OCI-LY1 (cell line): ENCODE results near the gene ABCB4.

ENCODE experiments used
- H2AFZ ChIP-seq: fragments of 200-600 bp; sonication (generic), shearing (Covaris generic); 2 replicates; pipeline ENCODE4 v1.6.0; 2014; ENCODE audit warnings: antibody characterized with exemption, mild to moderate bottlenecking, low read length
- H3F3A ChIP-seq: fragments of 200-600 bp; sonication (generic), shearing (Covaris generic); 2 replicates; pipeline ENCODE4 v1.6.0; 2014; ENCODE audit warnings: mild to moderate bottlenecking, antibody characterized with exemption, low read length, moderate library complexity; ENCODE audit not compliant: insufficient read depth
- H3K27ac ChIP-seq: fragments of 200-600 bp; sonication (generic); 2 replicates; pipeline ENCODE4 v1.5.1; 2014; ENCODE audit warnings: low read length, mixed run types, mild to moderate bottlenecking, low read depth; ENCODE audit not compliant: poor library complexity, severe bottlenecking
- H3K27me3 ChIP-seq: fragments of 200-600 bp; sonication (generic); 2 replicates; pipeline ENCODE4 v1.6.0; 2014; ENCODE audit warnings: antibody characterized with exemption, mild to moderate bottlenecking, low read length, moderate library complexity; ENCODE audit not compliant: insufficient read depth
- H3K36me3 ChIP-seq: fragments of 200-600 bp; sonication (generic); 2 replicates; pipeline ENCODE4 v1.6.1; 2014; ENCODE audit warnings: mild to moderate bottlenecking, antibody characterized with exemption, low read length, moderate library complexity, mixed read lengths; ENCODE audit not compliant: insufficient read depth
- H3K4me1 ChIP-seq: fragments of 200-600 bp; sonication (generic); 2 replicates; pipeline ENCODE4 v1.5.1; 2014; ENCODE audit warnings: mild to moderate bottlenecking, low read length, moderate library complexity; ENCODE audit not compliant: insufficient read depth, severe bottlenecking
- H3K4me2 ChIP-seq: fragments of 200-600 bp; sonication (generic), shearing (Covaris generic); 2 replicates; pipeline ENCODE4 v1.6.1; 2014; ENCODE audit warnings: low read length
- H3K4me3 ChIP-seq: fragments of 200-600 bp; sonication (generic); 2 replicates; pipeline ENCODE4 v1.5.1; 2014; ENCODE audit warnings: low read length, low read depth, mild to moderate bottlenecking, mixed read lengths; ENCODE audit not compliant: poor library complexity, severe bottlenecking
- H3K79me2 ChIP-seq: fragments of 200-600 bp; shearing (Covaris generic); 2 replicates; pipeline ENCODE4 v1.6.1; 2016; ENCODE audit warnings: mixed run types, low read length, mixed read lengths; ENCODE audit not compliant: insufficient read depth
- H3K9ac ChIP-seq: fragments of 200-600 bp; sonication (generic), shearing (Covaris generic); 2 replicates; pipeline ENCODE4 v1.6.1; 2014; ENCODE audit warnings: mild to moderate bottlenecking, low read length, mixed read lengths
- H3K9me2 ChIP-seq: fragments of 200-600 bp; sonication (generic), shearing (Covaris generic); 2 replicates; pipeline ENCODE4 v1.6.1; 2014; ENCODE audit warnings: low read depth, mild to moderate bottlenecking, low read length, mixed read lengths
- H3K9me3 ChIP-seq: fragments of 200-600 bp; shearing (Covaris generic); 2 replicates; pipeline ENCODE4 v1.6.1; 2014; ENCODE audit warnings: low read length, mixed read lengths
- H4K20me1 ChIP-seq: fragments of 200-600 bp; sonication (generic), shearing (Covaris generic); 2 replicates; pipeline ENCODE4 v1.6.0; 2016; ENCODE audit warnings: mild to moderate bottlenecking, low read length; ENCODE audit not compliant: insufficient read depth
- EZH2 ChIP-seq: fragments of 200-600 bp; sonication (generic), shearing (Covaris generic); IDR thresholded peaks from 2 replicates; pipeline ENCODE4 v1.8.0; 2017; ENCODE audit warnings: borderline replicate concordance, mixed run types, mild to moderate bottlenecking, antibody characterized with exemption, low read length, moderate library complexity, mixed read lengths
- TF ChIP-seq, protein P1 (sequence below): fragments of 200-600 bp; sonication (generic), shearing (Covaris generic); IDR thresholded peaks from 2 replicates; pipeline ENCODE4 v1.5.1; 2017; ENCODE audit warnings: mild to moderate bottlenecking, antibody characterized with exemption, low read length, moderate library complexity, mixed read lengths

Gene ABCB4

DNA sequence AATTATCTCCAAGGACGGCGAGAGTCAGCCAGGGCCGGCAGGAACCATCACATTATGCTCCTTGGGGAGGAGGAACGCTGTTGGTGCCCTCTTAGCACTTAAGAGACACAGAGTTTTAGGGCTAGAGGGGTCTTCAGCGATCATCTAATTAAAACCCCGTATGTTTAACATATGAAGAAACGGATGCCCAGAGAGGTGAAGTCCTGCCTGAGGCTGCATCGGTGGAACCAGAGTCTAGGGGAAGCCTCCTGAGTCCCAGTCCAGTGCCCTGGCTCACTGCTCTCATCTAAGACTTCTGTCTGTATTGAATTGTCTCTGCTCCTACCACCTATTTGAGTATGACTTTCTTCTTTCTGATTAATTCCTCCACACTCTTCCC lies 688 bp upstream of the ABCB4 start:
- peak overlapping the region; percentile 77 for H3K4me2 ChIP-seq
- no peaks in the 10 kb centered on the region for H4K20me1 ChIP-seq
- no peaks in the 10 kb centered on the region; the same call in 1 of the 2 replicates for H3F3A ChIP-seq
- no peaks in the 10 kb centered on the region for H3K36me3 ChIP-seq
- TF ChIP-seq, protein P1, sequence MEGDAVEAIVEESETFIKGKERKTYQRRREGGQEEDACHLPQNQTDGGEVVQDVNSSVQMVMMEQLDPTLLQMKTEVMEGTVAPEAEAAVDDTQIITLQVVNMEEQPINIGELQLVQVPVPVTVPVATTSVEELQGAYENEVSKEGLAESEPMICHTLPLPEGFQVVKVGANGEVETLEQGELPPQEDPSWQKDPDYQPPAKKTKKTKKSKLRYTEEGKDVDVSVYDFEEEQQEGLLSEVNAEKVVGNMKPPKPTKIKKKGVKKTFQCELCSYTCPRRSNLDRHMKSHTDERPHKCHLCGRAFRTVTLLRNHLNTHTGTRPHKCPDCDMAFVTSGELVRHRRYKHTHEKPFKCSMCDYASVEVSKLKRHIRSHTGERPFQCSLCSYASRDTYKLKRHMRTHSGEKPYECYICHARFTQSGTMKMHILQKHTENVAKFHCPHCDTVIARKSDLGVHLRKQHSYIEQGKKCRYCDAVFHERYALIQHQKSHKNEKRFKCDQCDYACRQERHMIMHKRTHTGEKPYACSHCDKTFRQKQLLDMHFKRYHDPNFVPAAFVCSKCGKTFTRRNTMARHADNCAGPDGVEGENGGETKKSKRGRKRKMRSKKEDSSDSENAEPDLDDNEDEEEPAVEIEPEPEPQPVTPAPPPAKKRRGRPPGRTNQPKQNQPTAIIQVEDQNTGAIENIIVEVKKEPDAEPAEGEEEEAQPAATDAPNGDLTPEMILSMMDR = no peak
- TF ChIP-seq EZH2 = no peak
- H3K27me3 ChIP-seq = no peaks in the 10 kb centered on the region
- H3K27ac ChIP-seq = peak overlapping the region; percentile 63
- no peaks in the 10 kb centered on the region for H3K9me2 ChIP-seq
- H3K9me3 ChIP-seq = no peaks in the 10 kb centered on the region
- peak overlapping the region; percentile 76 for H3K4me3 ChIP-seq
- peaks cover 41% of the 10 kb centered on the region for H3K4me1 ChIP-seq
- peak overlapping the region; percentile 95 for H2AFZ ChIP-seq
- no peaks in the 10 kb centered on the region for H3K79me2 ChIP-seq
- H3K9ac ChIP-seq = peak overlapping the region; percentile 85

DNA sequence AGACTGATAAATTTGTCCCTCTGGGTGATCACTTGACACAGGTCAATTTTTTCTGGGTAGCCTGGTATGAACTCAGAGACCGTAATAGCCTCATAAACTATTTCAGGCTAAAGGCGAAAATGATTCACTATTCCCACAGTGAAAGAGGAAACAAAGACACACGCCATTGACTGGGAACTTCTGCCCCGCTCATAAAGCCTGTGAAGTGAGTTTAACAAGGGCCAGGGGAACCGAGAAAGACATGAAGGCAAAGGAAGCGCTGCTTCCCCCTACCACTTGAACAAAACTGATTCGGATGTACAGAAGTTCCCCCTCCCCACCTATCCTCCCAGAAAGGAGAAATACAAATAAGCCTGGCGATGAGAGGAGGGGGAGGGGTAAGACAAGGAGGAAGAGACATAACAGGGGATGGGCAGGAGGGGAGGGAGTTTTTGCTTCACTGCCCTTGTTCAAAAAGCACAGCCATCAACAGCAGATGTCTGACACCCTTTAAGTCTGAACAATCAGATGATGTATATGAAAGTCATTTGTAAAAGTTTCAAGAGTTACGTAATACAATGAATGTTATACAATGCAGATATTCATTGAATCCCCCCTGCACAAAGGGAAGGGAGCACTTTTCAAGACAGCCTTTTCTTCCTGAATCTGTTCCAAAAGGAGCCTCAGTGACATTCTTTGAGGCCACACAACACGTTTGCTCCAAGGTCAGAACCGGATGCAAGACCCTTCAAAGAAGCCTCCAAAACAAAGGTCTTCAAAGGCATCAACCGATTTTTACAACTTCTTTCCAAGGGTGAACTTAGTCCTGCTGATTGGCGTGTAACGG lies 734 bp downstream of the ABCB4 start:
- no peaks in the 10 kb centered on the region for H4K20me1 ChIP-seq
- peak overlapping the region; percentile 76 for H3K4me3 ChIP-seq
- H3K79me2 ChIP-seq = no peaks in the 10 kb centered on the region
- 0 out of 2 replicates have a peak overlapping the region, but pooled peaks have one; percentile 2 for H2AFZ ChIP-seq
- H3K27me3 ChIP-seq = no peaks in the 10 kb centered on the region
- no peaks in the 10 kb centered on the region for H3K9me2 ChIP-seq
- H3F3A ChIP-seq = no peaks in the 10 kb centered on the region; the same call in 1 of the 2 replicates
- TF ChIP-seq, protein P1 = no peak
- TF ChIP-seq EZH2 = no peak
- no peaks in the 10 kb centered on the region for H3K36me3 ChIP-seq
- peak overlapping the region; percentile 77 for H3K4me2 ChIP-seq
- H3K4me1 ChIP-seq = peaks cover 41% of the 10 kb centered on the region
- peak overlapping the region; percentile 88 for H3K27ac ChIP-seq
- no peaks in the 10 kb centered on the region for H3K9me3 ChIP-seq
- H3K9ac ChIP-seq = peak overlapping the region; percentile 85

DNA sequence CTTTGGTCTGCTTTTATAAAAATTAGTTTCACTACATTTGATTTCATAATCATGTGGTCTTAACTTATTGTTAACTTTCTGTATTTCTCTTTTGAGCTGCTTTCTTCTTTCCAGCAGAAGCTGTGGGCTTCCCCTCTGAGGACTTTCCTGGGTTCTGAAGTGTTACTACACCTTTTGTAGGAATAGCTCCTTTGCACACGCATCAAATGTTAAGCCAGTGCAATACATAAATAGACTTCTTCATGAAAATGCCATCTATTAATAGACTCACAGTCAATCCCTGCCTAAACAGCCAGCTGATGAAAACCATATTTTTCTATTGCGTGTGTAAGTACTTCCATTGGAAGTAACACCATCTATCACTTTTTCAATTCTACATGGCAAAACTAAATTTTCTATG lies 1.5 kb downstream of the ABCB4 start:
- Histone ChIP-seq H4K20me1 (no peaks in the 10 kb centered on the region), H3K27me3 (no peaks in the 10 kb centered on the region)
- TF ChIP-seq, protein P1 = no peak
- TF ChIP-seq EZH2 = no peak

More for the DNA sequence above, 1.5 kb downstream of the ABCB4 start:
- Histone ChIP-seq H3K4me2 (peak overlapping the region; percentile 77), H3K9me3 (no peaks in the 10 kb centered on the region), H2AFZ (no peak overlapping the region), H3K9ac (peak overlapping the region; percentile 85), H3K36me3 (no peaks in the 10 kb centered on the region), H3F3A (no peaks in the 10 kb centered on the region; the same call in 1 of the 2 replicates), H3K9me2 (no peaks in the 10 kb centered on the region), H3K4me3 (peak overlapping the region; percentile 76), H3K4me1 (peaks cover 41% of the 10 kb centered on the region), H3K27ac (peak overlapping the region; percentile 88), H3K79me2 (no peaks in the 10 kb centered on the region)
